GM18951 (cell line): ENCODE results near the gene XIRP1.

Experiments used
- POLR2A ChIP-seq: IDR thresholded peaks from 4 replicates; pipeline ENCODE4 v1.6.1; 2011; ENCODE audit warnings: mild to moderate bottlenecking; ENCODE audit not compliant: insufficient read length, insufficient read depth; ENCODE audit errors: extremely low read depth
- in situ Hi-C: fragments of 300-500 bp; cut with MboI; formaldehyde crosslinking; loops from one replicate; pipeline ENCODE4 v1.12.0; 2022; ENCODE audit warnings: low sequenced_read_pairs, mixed read lengths, inconsistent platforms; ENCODE audit not compliant: unreplicated experiment

The XIRP1 gene

DNA sequence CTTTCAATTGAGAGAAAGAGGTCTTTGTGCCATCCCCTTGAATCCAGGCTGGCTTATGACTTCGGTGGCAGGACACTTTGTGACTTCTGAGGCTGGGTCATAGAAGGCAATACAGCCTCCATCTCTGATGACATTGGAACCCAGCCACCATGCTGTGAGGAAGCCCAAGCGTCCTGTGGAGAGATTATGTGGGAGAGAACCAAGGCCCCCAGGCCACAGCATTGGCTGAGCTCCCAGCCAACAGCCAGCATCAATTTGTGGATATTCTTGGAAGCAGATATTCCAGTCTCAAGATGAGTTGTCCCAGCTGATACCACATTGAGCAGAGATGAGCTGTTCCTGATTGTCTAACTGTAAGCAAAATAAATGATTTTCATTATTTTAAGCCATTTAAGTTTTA is 12.7 kb upstream of the XIRP1 start:
- in situ Hi-C loops: no loop called here
- no peak for TF ChIP-seq POLR2A

DNA sequence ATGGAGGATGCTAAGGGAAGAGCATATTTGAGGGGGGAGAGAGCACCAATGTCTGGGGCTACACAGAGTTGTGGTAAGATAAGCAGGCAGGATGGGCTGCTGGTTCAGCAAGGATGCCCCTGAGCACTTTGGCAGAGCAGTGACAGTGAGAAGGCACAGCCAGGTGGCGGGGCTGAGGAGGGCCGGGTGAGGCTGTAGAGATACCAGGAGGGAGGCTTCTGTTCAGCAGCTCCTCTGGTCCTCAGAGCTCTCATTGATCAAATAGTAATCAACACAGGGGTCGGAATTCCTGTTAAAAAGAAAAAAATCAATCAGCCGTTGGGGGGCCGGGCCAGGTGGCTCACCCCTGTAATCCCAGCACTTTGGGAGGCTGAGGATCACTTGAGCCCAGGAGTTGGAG is 11.5 kb upstream of the XIRP1 start:
- no peak for TF ChIP-seq POLR2A
- in situ Hi-C loops: no loop called here

DNA sequence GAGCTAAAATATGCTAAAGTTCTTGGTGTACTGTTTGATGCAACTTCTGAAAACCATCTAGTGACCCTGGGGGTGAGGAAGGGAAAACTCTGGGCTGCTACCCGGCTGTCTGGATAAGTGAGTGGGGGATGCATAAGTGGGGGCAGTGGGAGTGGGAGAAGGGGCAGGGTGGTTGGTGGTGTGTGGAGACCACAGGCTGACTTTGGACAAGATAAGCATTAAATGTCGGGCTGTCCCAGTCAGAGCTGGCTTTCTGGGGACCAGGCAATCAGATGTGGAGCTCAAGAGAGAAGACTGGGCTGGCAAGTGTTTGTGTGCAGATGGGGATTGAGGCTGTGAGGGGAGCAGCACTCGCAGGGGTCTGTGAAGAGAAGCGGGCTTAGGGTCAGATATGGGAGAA is 11.0 kb upstream of the XIRP1 start:
- in situ Hi-C loops: no loop called here
- TF ChIP-seq POLR2A: no peak

DNA sequence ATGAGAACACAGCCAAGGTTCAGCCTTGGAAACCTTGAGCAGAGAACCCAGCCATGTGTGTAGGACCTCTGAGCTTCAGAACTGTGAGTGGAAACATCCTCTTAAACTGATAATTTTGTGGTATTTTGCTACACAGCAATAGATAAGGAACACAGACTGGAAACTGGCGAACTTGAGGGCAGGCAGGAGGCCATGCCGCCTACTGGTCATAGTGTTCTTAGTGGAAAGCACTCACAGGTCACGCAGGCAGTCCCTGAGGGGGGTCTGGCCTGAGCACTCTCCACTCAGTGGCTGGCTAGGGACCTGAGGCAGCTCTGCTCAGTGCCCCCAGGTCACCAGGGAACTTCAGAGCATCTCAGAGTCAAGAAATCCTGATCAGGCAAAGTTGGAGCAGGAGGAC is 9.7 kb upstream of the XIRP1 start:
- no peak for TF ChIP-seq POLR2A
- in situ Hi-C loops: no loop called here

DNA sequence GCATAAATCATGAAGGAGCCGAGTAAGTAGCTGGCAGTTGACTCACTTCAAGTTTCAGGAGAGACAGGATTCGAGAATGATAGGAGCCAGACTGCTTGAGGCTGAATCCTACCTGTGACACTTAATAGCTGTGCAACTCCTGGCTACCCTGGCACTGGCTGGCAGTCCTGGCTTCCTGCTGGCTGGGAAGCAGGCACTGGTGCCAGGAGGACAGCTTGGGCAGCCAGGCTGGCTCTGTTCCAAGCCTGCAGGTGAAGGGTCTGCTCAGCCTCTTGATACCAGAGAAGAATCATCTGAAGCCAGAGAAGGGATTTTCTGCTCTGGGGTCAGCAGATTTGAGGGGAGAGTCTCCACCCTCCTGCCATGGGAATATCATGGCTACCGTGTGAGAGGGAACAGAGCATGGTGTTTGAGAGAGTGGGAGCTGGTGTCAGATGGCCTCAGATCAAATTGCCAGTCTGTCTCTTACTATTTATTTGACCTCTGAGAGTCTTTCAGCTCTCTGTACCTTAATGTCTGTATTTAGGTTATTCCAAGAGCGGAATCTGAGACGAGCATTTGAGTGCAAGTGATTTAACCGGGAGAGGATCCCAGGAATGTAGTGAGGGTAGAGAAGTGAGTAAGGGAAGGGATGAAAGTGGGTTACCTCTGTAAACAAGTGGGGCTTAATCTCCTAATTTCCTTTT is 4.4 kb upstream of the XIRP1 start:
- no peak for TF ChIP-seq POLR2A
- in situ Hi-C loops: loop anchor here (10.0 to 25.0 kb wide), 2 partner anchors 68 to 190 kb away; partner anchors contain the start of gene SLC25A38

DNA sequence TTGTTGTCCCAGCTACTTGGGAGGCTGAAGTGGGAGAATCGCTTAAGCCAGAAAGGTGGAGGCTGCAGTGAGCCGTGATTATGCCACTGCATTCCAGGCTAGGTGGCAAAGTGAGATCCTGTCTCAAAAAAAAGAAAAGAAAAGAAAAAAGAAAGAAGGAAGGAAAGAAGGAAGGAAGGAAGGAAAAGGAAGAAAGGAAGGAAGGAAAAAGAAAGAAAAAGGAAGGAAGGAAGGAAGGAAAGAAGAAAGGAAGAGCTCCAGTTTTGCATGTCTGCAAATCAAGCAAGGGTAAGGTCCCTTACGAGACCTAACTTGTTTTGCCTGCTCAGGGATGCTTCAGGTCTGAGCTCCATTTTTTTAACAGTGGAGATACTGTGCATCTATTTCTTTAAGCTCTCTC is 3.6 kb upstream of the XIRP1 start:
- in situ Hi-C loops: loop anchor here (10.0 to 25.0 kb wide), 2 partner anchors 69 to 191 kb away; partner anchors contain the start of gene SLC25A38
- no peak for TF ChIP-seq POLR2A

DNA sequence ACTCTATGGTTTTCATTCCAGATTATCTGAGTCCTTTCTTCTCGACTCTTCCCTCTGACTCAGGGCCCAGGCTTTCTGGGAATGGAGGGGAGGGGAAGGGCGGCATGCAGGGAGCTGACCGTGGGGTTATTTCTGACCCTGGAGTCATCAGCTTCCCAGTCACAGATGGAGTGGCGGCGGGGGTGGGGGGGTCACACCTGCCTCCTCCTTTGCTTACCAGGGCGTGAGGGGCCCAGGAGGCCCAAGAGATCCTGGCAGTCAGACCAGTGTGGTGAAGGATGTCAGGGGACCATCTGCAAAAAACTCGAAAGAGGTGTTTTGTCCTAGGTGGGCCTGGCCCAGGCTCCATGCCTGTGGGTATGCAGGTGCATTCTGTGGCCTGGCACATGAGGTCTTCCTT is 996 bp upstream of the XIRP1 start:
- in situ Hi-C loops: loop anchor here (10.0 to 25.0 kb wide), 2 partner anchors 71 to 194 kb away; partner anchors contain the start of gene SLC25A38
- no peak for TF ChIP-seq POLR2A

DNA sequence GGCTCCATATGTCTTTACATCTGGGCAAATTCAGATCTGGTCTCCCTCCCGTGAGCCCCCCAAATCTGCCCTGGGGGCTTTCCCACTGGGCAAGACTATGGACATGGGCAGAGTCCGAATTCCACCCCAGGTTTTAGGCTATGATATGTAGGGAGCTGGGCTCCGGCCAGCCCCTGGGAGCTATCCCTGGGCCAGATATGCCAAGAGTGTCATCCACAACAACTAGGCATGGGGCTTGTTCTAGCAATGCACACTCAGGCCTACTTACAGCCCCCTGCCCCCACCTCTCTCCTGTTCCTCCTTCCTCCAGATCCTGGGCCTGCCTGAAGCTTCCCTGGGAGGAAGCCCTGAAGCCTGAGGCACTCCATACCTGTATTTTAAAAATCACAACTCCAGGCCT is 622 bp downstream of the XIRP1 start:
- TF ChIP-seq POLR2A: no peak
- in situ Hi-C loops: loop anchor here (10.0 to 25.0 kb wide), 2 partner anchors 73 to 196 kb away; partner anchors contain the start of gene SLC25A38

DNA sequence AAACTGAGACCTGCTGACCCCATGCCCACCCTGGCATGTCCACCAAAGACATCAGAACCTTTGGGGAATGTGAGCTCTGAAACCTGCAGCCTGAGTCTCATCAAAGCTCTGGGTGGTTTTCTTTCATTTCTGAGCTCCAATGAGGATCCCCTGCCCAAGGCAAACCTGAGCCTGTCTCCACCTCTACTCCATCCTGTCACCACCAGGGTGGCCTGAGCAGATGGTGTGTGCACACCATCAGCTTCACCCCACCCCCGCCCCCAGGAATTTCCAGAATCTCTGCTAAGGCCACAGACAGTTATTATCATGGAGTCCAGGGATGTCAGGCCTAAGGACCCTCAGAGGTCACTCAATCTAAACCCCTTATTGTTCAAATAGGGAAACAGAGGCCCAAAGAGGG is 1.3 kb downstream of the XIRP1 start:
- in situ Hi-C loops: loop anchor here (10.0 to 25.0 kb wide), 2 partner anchors 74 to 196 kb away; partner anchors contain the start of gene SLC25A38
- TF ChIP-seq POLR2A: no peak

DNA sequence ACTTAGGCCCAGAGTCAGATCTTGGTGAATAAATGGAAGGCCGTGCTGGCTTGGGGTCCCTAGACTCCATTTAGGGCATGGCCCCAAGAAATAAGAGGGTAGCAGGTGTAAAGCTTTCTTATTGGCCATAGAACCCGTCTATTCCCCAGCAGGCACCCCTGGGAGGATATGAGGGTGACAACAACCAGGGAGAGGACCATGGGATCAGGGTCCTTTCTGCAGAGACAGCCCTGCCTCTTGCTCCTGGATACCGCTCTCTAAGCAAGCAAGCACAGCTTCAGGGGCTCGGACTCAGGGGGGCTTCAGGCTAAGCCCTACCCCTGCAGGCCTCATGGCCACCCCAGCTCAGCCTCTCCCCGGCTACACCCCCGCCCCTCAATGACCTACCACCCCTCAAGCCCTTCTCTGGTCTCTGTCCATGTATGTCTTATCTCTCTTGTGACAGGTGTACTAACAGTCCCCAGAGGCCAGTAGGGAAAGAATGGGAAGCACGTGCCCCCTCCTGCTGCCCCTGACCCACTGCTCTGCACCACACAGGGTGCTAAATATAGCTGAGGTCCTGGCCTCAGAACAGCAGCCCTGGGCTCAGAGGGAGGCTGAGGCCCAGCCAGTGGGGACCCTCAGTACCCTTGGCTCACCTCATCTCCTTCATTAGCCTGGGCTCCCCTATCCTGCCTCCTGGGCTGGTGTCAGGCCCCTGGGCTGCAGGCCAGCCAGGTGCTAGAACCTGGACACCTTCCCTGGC is 1.9 kb downstream of the XIRP1 start:
- no peak for TF ChIP-seq POLR2A
- in situ Hi-C loops: loop anchor here (10.0 to 25.0 kb wide), 2 partner anchors 74 to 197 kb away; partner anchors contain the start of gene SLC25A38

DNA sequence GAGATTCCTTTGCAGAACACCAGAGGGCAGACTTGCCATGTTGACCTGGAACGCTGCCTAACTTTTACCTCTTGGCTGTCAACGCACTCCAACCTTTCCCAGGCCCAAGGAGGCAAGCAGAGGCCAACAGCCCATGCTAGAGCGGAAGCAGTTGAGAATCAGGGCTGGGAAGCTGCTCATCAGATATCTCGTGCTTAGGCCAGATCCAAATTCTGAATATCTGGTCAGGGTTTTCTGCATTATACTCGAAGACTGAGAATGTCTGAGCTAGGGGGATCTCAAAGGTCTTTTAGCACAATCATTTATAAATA is 2.5 kb downstream of the XIRP1 start:
- no peak for TF ChIP-seq POLR2A
- in situ Hi-C loops: loop anchor here (5.0 to 25.0 kb wide), 3 partner anchors 75 to 197 kb away; partner anchors contain the start of genes CX3CR1 and SLC25A38

DNA sequence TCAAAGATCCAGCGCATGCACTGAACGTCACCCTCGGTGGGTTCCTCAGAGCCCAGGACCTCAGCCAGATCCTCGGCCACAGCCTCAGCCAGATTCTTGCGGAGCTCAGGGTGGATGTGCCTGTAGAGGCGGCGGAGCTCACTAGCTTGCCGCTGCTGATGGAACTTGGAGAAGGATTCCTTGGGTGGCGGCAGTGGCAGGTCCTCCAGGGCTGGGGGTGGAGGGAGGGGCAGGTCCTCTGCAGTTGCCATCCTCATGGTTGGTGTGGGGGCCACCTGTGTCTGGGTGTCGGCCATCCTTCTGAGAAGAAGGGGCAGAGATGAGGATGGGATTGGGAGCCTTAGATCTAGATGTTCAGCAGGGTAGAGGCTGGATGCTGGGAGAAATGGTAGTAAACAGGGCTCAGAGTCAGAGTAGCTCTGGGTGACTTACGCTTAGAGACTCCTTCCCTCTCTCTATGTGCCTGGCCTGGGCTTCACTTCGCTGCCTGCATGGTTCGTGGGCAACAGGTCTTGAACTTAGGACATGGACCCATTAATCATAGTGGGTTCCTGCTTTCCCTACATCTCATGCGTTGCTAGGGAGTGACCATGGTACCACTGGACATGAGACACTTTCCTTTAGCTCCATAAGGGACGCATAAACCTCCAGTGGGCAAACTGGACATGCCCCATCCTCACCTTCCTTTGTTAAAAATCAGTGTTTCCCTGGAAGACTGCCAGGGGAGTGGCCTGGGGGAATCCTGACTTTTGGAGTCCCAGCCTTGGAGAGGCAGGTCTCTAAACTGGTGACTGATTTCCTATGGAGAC is 3.0 kb downstream of the XIRP1 start:
- in situ Hi-C loops: loop anchor here (5.0 to 25.0 kb wide), 2 partner anchors 93 to 198 kb away; partner anchors contain the start of genes CX3CR1 and SLC25A38
- TF ChIP-seq POLR2A: no peak

DNA sequence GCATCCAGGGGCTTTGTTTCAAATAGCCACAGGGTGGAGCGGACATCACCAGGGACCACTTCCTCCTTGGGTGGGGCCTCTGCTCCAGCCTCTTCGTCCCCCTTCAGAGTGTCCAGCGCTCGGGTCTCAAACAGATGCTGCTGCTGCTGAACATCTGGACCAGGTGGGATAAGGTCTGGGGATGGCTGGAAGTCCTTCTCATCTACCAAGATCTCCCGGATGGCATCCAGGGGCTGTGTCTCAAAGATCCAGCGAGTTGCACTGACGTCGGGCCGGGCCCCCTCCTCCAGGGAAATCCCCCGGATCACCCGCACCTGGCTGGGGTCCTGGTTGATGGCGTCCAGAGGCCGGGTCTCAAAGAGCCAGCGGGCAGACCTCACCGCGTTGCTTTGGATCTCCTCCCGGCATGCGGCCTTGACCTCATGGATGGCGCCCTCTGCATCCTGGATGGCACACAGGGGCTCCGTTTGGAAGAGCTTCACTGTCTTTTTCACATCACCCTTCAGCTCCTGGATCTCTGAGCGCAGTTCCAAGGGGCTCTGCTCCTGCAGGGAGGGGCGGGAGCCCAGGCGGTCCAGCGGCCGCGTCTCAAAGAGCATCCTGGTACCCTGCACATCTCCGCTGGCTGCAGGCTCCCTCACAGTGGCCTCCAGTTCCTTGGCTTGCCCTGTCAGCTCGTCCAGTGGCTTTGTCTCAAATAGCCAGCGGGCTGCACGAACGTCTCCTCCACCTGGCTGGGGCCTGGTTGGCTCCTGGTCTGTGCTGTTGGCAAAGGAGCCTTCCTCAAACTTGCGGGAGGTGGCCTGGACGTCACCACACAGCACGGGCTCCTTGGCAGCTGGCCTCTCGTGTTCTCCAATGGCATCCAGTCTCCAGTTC is 3.9 kb downstream of the XIRP1 start:
- in situ Hi-C loops: loop anchor here (5.0 to 25.0 kb wide), 2 partner anchors 94 to 199 kb away; partner anchors contain the start of genes CX3CR1 and SLC25A38
- TF ChIP-seq POLR2A: no peak
